HEK293 (cell line): ENCODE data around the gene WDR41.

Experiments used
- CTCF ChIA-PET: fragments of 350-600 bp; formaldehyde crosslinking; extraction: SDS; loops from one replicate; lab custom pipeline; 2021; ENCODE audit warnings: antibody characterized with exemption; lab: Yijun Ruan, JAX
- POLR2A ChIA-PET: fragments of 300-600 bp; formaldehyde crosslinking; extraction: SDS; loops from one replicate; lab custom pipeline; 2020; ENCODE audit warnings: antibody characterized with exemption, inconsistent platforms; lab: Yijun Ruan, JAX
- H3K27ac ChIP-seq: fragments of 200-500 bp; sonication (Bioruptor generic); 2 replicates; pipeline ENCODE4 v1.5.1; 2014; ENCODE audit warnings: low read depth, low read length, control low read depth, inconsistent platforms; ENCODE audit errors: extremely low read depth
- H3K36me3 ChIP-seq, 2 experiments: fragments of 200-500 bp in 1 of 2; sonication (Bioruptor generic) in 1 of 2; 1 replicate in 1 of 2; 2 replicates in 1 of 2; pipeline ENCODE4 v1.5.1; 2014 to 2017; ENCODE audit warnings: inconsistent platforms in 2 of 2, low read length in 2 of 2; ENCODE audit not compliant: control insufficient read depth in 2 of 2, insufficient read depth in 1 of 2
- H3K4me1 ChIP-seq: fragments of 200-500 bp; sonication (Bioruptor generic); 2 replicates; pipeline ENCODE4 v1.5.1; 2014; ENCODE audit warnings: mild to moderate bottlenecking, low read length, inconsistent platforms; ENCODE audit not compliant: control insufficient read depth, insufficient read depth
- H3K4me3 ChIP-seq: 2 replicates; pipeline ENCODE4 v1.5.1; 2011; ENCODE audit warnings: low read depth, mild to moderate bottlenecking, control low read depth, low read length, moderate library complexity
- H3K9me3 ChIP-seq: fragments of 200-500 bp; sonication (Bioruptor generic); 2 replicates; pipeline ENCODE4 v1.5.1; 2014; ENCODE audit warnings: low read depth, low read length, inconsistent platforms; ENCODE audit not compliant: control insufficient read depth, insufficient read depth
- EGR2 ChIP-seq: fragments of 450-650 bp; formaldehyde crosslinking; IDR thresholded peaks from 2 replicates; pipeline ENCODE4 v1.5.1; 2016; ENCODE audit warnings: low read depth, missing biosample characterization, missing genetic modification characterization
- TCF7L2 ChIP-seq: IDR thresholded peaks from 2 replicates; pipeline ENCODE4 v1.6.1; 2011; ENCODE audit warnings: low read depth, mild to moderate bottlenecking, inconsistent platforms, low read length, moderate library complexity, borderline replicate concordance
- ZBTB8A ChIP-seq: fragments of 450-650 bp; formaldehyde crosslinking; IDR thresholded peaks from 2 replicates; pipeline ENCODE4 v1.5.1; 2016; ENCODE audit warnings: missing biosample characterization, missing genetic modification characterization
- ZNF138 ChIP-seq: fragments of 450-650 bp; formaldehyde crosslinking; IDR thresholded peaks from 2 replicates; pipeline ENCODE4 v1.5.1; 2016; ENCODE audit warnings: missing biosample characterization, missing genetic modification characterization, borderline replicate concordance
- ZNF184 ChIP-seq: fragments of 450-650 bp; IDR thresholded peaks from 2 replicates; pipeline ENCODE4 v1.5.1; 2018; ENCODE audit warnings: missing biosample characterization, mild to moderate bottlenecking, missing genetic modification characterization
- ZNF24 ChIP-seq: fragments of 450-650 bp; formaldehyde crosslinking; IDR thresholded peaks from 2 replicates; pipeline ENCODE4 v1.5.1; 2016; ENCODE audit warnings: missing biosample characterization, missing genetic modification characterization
- ZNF274 ChIP-seq, 2 experiments: fragments of 200-500 bp in 1 of 2; fragments of 450-650 bp in 1 of 2; sonication (Bioruptor generic) in 1 of 2; formaldehyde crosslinking in 1 of 2; IDR thresholded peaks; 2 replicates each; pipeline versions ENCODE4 v1.5.1 to v1.6.1; 2014 to 2016; ENCODE audit warnings: borderline replicate concordance in 1 of 2, inconsistent platforms in 1 of 2, low read length in 1 of 2, missing biosample characterization in 1 of 2, missing genetic modification characterization in 1 of 2
- ZNF548 ChIP-seq: fragments of 450-650 bp; formaldehyde crosslinking; IDR thresholded peaks from 2 replicates; pipeline ENCODE4 v1.5.1; 2016; ENCODE audit warnings: missing biosample characterization, missing genetic modification characterization
- ZNF623 ChIP-seq: fragments of 450-650 bp; formaldehyde crosslinking; IDR thresholded peaks from 2 replicates; pipeline ENCODE4 v1.5.1; 2016; ENCODE audit warnings: missing biosample characterization, missing genetic modification characterization
- ZNF624 ChIP-seq: fragments of 450-650 bp; formaldehyde crosslinking; IDR thresholded peaks from 2 replicates; pipeline ENCODE4 v1.5.1; 2017; ENCODE audit warnings: missing biosample characterization, missing genetic modification characterization
- ZNF626 ChIP-seq: fragments of 450-650 bp; sonication (Bioruptor Pico); formaldehyde crosslinking; IDR thresholded peaks from 2 replicates; pipeline ENCODE4 v1.5.1; 2018; ENCODE audit warnings: missing biosample characterization, missing genetic modification characterization, inconsistent platforms
- ZNF701 ChIP-seq: fragments of 450-650 bp; formaldehyde crosslinking; IDR thresholded peaks from 2 replicates; pipeline ENCODE4 v1.5.1; 2016; ENCODE audit warnings: missing biosample characterization, missing genetic modification characterization
- ZNF837 ChIP-seq: fragments of 450-650 bp; formaldehyde crosslinking; IDR thresholded peaks from 2 replicates; pipeline ENCODE4 v1.5.1; 2016; ENCODE audit warnings: missing biosample characterization, missing genetic modification characterization
- TF ChIP-seq, protein P1 (sequence below): fragments of 450-650 bp; formaldehyde crosslinking; IDR thresholded peaks from 2 replicates; pipeline ENCODE4; 2016; ENCODE audit warnings: missing biosample characterization, missing genetic modification characterization
- TF ChIP-seq, protein P2 (sequence below): fragments of 450-650 bp; formaldehyde crosslinking; IDR thresholded peaks from 2 replicates; pipeline ENCODE4 v1.5.1; 2016; ENCODE audit warnings: missing biosample characterization, missing genetic modification characterization
- TF ChIP-seq, protein P3 (sequence below): fragments of 450-650 bp; formaldehyde crosslinking; IDR thresholded peaks from 2 replicates; pipeline ENCODE4 v1.5.1; 2017; ENCODE audit warnings: missing biosample characterization, missing genetic modification characterization
- TF ChIP-seq, protein P4 (sequence below): fragments of 450-650 bp; formaldehyde crosslinking; IDR thresholded peaks from 2 replicates; pipeline ENCODE4 v1.5.1; 2016; ENCODE audit warnings: missing biosample characterization, missing genetic modification characterization
- TF ChIP-seq, protein P5 (sequence below): fragments of 450-650 bp; formaldehyde crosslinking; optimal IDR thresholded peaks from 2 replicates; pipeline ENCODE3; 2016; ENCODE audit warnings: missing biosample characterization, mild to moderate bottlenecking, missing genetic modification characterization
- TF ChIP-seq, protein P6 (sequence below): fragments of 450-650 bp; formaldehyde crosslinking; IDR thresholded peaks from 2 replicates; pipeline ENCODE4 v1.5.1; 2016; ENCODE audit warnings: missing biosample characterization, missing genetic modification characterization, borderline replicate concordance

Gene WDR41

DNA sequence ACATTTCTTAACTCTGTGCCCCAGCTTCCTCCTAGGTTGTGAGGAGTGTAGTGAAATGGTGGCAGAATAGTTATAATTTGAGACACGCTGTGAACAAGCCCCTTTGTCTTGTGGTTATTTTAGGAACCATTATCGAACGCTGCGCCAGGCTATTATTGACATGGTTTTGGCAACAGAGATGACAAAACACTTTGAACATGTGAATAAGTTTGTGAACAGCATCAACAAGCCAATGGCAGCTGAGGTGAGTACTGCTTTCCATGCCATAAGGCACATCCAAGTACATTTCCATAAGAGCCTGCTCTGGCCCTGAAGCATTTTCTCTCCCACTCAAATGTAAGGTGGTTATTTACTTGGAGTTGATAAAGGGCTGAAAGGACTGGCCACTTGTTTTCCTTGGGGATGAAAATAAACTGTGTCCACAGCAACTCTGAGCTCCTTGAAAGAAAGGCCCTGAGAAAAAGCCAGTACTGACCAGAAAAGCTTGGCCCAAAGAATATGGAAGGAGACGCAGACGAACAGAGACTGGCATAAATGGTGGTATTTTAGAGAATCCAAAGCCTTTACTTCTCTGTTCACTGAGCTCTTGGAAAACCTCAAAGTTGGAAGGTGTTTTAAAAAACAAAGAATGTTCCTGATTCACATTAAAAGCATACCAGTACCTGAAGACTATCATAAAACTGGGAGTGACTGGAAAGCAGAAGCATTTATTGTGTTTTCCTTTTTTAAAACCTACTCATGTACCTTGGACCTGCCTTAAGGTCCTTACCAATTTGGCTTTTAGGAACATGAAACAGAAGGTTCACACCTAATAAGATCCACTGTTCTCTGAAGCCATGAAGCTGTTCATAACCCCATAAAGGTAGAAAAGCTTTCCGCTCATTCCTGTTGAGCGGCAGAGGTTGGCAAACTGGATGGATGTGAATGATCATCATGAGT is 72.2 kb downstream of the WDR41 start:
- POLR2A ChIA-PET, result interaction anchor here (0.6 kb wide), 1 partner anchor 275 kb away, joined by 7 read pairs; no protein-coding TSS in a partner anchor

More for the DNA sequence above, 72.2 kb downstream of the WDR41 start:
- Histone ChIP-seq H3K36me3 (peaks cover 0 to under 1% of the 10 kb centered on the region in 2 experiments; a peak in 1 of 3 replicates), H3K4me1 (no peaks in the 10 kb centered on the region), H3K9me3 (no peaks in the 10 kb centered on the region), H3K4me3 (no peak overlapping the region), H3K27ac (no peak overlapping the region)
- CTCF ChIA-PET, result interaction anchor here (0.6 kb wide), 1 partner anchor 73 kb away, joined by 3 read pairs; no protein-coding TSS in a partner anchor
- TF ChIP-seq ZNF24 (tag by site-specific recombination) (no peak), ZNF138 (tag by site-specific recombination) (no peak), ZNF701 (no peak), ZNF624 (tag by site-specific recombination) (no peak), ZNF623 (tag by site-specific recombination) (no peak), ZNF184 (tag by site-specific recombination) (no peak), ZNF626 (tag by site-specific recombination) (no peak), ZBTB8A (no peak), EGR2 (no peak), ZNF548 (tag by site-specific recombination) (no peak), TCF7L2 (no peak), ZNF274 (IDR thresholded peaks at IDR 0.05; ENCODE audit: low read length) (no peak), ZNF274 (tag by site-specific recombination; IDR thresholded peaks at IDR 0.05; ENCODE audit: borderline replicate concordance) (no peak), ZNF837 (tag by site-specific recombination) (no peak)
- TF ChIP-seq, protein P1, sequence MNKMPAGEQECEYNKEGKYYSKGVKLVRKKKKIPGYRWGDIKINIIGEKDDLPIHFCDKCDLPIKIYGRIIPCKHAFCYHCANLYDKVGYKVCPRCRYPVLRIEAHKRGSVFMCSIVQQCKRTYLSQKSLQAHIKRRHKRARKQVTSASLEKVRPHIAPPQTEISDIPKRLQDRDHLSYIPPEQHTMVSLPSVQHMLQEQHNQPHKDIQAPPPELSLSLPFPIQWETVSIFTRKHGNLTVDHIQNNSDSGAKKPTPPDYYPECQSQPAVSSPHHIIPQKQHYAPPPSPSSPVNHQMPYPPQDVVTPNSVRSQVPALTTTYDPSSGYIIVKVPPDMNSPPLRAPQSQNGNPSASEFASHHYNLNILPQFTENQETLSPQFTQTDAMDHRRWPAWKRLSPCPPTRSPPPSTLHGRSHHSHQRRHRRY (tag by site-specific recombination), result no peak
- TF ChIP-seq, protein P2, sequence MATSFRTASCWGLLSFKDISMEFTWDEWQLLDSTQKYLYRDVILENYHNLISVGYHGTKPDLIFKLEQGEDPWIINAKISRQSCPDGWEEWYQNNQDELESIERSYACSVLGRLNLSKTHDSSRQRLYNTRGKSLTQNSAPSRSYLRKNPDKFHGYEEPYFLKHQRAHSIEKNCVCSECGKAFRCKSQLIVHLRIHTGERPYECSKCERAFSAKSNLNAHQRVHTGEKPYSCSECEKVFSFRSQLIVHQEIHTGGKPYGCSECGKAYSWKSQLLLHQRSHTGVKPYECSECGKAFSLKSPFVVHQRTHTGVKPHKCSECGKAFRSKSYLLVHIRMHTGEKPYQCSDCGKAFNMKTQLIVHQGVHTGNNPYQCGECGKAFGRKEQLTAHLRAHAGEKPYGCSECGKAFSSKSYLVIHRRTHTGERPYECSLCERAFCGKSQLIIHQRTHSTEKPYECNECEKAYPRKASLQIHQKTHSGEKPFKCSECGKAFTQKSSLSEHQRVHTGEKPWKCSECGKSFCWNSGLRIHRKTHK (tag by site-specific recombination), result no peak
- TF ChIP-seq, protein P3, sequence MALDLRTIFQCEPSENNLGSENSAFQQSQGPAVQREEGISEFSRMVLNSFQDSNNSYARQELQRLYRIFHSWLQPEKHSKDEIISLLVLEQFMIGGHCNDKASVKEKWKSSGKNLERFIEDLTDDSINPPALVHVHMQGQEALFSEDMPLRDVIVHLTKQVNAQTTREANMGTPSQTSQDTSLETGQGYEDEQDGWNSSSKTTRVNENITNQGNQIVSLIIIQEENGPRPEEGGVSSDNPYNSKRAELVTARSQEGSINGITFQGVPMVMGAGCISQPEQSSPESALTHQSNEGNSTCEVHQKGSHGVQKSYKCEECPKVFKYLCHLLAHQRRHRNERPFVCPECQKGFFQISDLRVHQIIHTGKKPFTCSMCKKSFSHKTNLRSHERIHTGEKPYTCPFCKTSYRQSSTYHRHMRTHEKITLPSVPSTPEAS (tag by site-specific recombination), result no peak
- TF ChIP-seq, protein P4, sequence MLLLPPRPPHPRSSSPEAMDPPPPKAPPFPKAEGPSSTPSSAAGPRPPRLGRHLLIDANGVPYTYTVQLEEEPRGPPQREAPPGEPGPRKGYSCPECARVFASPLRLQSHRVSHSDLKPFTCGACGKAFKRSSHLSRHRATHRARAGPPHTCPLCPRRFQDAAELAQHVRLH, result no peak
- TF ChIP-seq, protein P5, sequence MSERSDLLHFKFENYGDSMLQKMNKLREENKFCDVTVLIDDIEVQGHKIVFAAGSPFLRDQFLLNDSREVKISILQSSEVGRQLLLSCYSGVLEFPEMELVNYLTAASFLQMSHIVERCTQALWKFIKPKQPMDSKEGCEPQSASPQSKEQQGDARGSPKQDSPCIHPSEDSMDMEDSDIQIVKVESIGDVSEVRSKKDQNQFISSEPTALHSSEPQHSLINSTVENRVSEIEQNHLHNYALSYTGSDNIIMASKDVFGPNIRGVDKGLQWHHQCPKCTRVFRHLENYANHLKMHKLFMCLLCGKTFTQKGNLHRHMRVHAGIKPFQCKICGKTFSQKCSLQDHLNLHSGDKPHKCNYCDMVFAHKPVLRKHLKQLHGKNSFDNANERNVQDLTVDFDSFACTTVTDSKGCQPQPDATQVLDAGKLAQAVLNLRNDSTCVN (tag by site-specific recombination), result no peak
- TF ChIP-seq, protein P6, sequence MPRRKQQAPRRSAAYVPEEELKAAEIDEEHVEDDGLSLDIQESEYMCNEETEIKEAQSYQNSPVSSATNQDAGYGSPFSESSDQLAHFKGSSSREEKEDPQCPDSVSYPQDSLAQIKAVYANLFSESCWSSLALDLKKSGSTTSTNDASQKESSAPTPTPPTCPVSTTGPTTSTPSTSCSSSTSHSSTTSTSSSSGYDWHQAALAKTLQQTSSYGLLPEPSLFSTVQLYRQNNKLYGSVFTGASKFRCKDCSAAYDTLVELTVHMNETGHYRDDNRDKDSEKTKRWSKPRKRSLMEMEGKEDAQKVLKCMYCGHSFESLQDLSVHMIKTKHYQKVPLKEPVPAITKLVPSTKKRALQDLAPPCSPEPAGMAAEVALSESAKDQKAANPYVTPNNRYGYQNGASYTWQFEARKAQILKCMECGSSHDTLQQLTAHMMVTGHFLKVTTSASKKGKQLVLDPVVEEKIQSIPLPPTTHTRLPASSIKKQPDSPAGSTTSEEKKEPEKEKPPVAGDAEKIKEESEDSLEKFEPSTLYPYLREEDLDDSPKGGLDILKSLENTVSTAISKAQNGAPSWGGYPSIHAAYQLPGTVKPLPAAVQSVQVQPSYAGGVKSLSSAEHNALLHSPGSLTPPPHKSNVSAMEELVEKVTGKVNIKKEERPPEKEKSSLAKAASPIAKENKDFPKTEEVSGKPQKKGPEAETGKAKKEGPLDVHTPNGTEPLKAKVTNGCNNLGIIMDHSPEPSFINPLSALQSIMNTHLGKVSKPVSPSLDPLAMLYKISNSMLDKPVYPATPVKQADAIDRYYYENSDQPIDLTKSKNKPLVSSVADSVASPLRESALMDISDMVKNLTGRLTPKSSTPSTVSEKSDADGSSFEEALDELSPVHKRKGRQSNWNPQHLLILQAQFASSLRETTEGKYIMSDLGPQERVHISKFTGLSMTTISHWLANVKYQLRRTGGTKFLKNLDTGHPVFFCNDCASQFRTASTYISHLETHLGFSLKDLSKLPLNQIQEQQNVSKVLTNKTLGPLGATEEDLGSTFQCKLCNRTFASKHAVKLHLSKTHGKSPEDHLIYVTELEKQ, result no peak
